HEK293 (cell line): Measurements from ENCODE around the gene ARL16.

Experiments
- BCL11B ChIP-seq: fragments of 450-650 bp; formaldehyde crosslinking; IDR thresholded peaks from 2 replicates; pipeline ENCODE4 v1.5.1; 2016; ENCODE audit warnings: low read depth, missing biosample characterization, missing genetic modification characterization
- CTCF ChIP-seq: fragments of 450-650 bp; formaldehyde crosslinking; IDR thresholded peaks from 2 replicates; pipeline ENCODE4 v1.5.1; 2016; ENCODE audit warnings: missing biosample characterization, missing genetic modification characterization
- KLF17 ChIP-seq: fragments of 450-650 bp; formaldehyde crosslinking; IDR thresholded peaks from 2 replicates; pipeline ENCODE4 v1.5.1; 2016; ENCODE audit warnings: missing biosample characterization, missing genetic modification characterization
- KLF7 ChIP-seq: fragments of 450-650 bp; formaldehyde crosslinking; IDR thresholded peaks from 2 replicates; pipeline ENCODE4 v1.5.1; 2016; ENCODE audit warnings: missing biosample characterization, missing genetic modification characterization, borderline replicate concordance
- OSR2 ChIP-seq: fragments of 450-650 bp; formaldehyde crosslinking; IDR thresholded peaks from 2 replicates; pipeline ENCODE4 v1.5.1; 2016; ENCODE audit warnings: missing biosample characterization, missing genetic modification characterization
- RBAK ChIP-seq: fragments of 450-650 bp; formaldehyde crosslinking; IDR thresholded peaks from 2 replicates; pipeline ENCODE4 v1.5.1; 2016; ENCODE audit warnings: missing biosample characterization, missing genetic modification characterization
- SALL2 ChIP-seq: fragments of 450-650 bp; formaldehyde crosslinking; IDR thresholded peaks from 2 replicates; pipeline ENCODE4 v1.5.0; 2017; ENCODE audit warnings: missing biosample characterization, mild to moderate bottlenecking, missing genetic modification characterization, borderline replicate concordance
- SP7 ChIP-seq: fragments of 450-650 bp; formaldehyde crosslinking; IDR thresholded peaks from 2 replicates; pipeline ENCODE4 v1.5.1; 2016; ENCODE audit warnings: missing biosample characterization, missing genetic modification characterization
- WT1 ChIP-seq: fragments of 450-650 bp; formaldehyde crosslinking; IDR thresholded peaks from 2 replicates; pipeline ENCODE4 v1.5.1; 2016; ENCODE audit warnings: missing biosample characterization, missing genetic modification characterization
- ZBTB17 ChIP-seq: fragments of 450-650 bp; formaldehyde crosslinking; IDR thresholded peaks from 2 replicates; pipeline ENCODE4 v1.5.1; 2016; ENCODE audit warnings: missing biosample characterization, missing genetic modification characterization
- ZBTB7A ChIP-seq: fragments of 450-650 bp; formaldehyde crosslinking; IDR thresholded peaks from 2 replicates; pipeline ENCODE4 v1.5.1; 2016; ENCODE audit warnings: low read depth, missing biosample characterization, missing genetic modification characterization
- ZFHX2 ChIP-seq: fragments of 450-650 bp; formaldehyde crosslinking; conservative IDR thresholded peaks from 2 replicates; pipeline ENCODE4 v1.5.1; 2016; ENCODE audit warnings: missing biosample characterization, missing genetic modification characterization
- ZFP37 ChIP-seq: fragments of 450-650 bp; formaldehyde crosslinking; IDR thresholded peaks from 2 replicates; pipeline ENCODE4 v1.5.1; 2016; ENCODE audit warnings: missing biosample characterization, missing genetic modification characterization
- ZIC2 ChIP-seq: fragments of 450-650 bp; formaldehyde crosslinking; IDR thresholded peaks from 2 replicates; pipeline ENCODE4 v1.5.1; 2016; ENCODE audit warnings: missing biosample characterization, missing genetic modification characterization
- ZNF121 ChIP-seq: fragments of 450-650 bp; formaldehyde crosslinking; IDR thresholded peaks from 2 replicates; pipeline ENCODE4 v1.5.1; 2016; ENCODE audit warnings: missing biosample characterization, missing genetic modification characterization
- ZNF132 ChIP-seq: fragments of 450-650 bp; formaldehyde crosslinking; IDR thresholded peaks from 2 replicates; pipeline ENCODE4 v1.5.1; 2017; ENCODE audit warnings: missing biosample characterization, missing genetic modification characterization, borderline replicate concordance
- ZNF146 ChIP-seq: fragments of 450-650 bp; formaldehyde crosslinking; IDR thresholded peaks from 2 replicates; pipeline ENCODE4 v1.5.1; 2016; ENCODE audit warnings: missing biosample characterization, missing genetic modification characterization
- ZNF148 ChIP-seq: fragments of 450-650 bp; formaldehyde crosslinking; IDR thresholded peaks from 2 replicates; pipeline ENCODE4 v1.5.0; 2017; ENCODE audit warnings: missing biosample characterization, missing genetic modification characterization, borderline replicate concordance
- ZNF19 ChIP-seq: fragments of 450-650 bp; formaldehyde crosslinking; IDR thresholded peaks from 2 replicates; pipeline ENCODE4; 2016; ENCODE audit warnings: missing biosample characterization, missing genetic modification characterization, low read depth
- ZNF214 ChIP-seq: fragments of 450-650 bp; formaldehyde crosslinking; IDR thresholded peaks from 2 replicates; pipeline ENCODE4 v1.5.1; 2017; ENCODE audit warnings: missing biosample characterization, mild to moderate bottlenecking, missing genetic modification characterization, borderline replicate concordance
- ZNF26 ChIP-seq: fragments of 450-650 bp; formaldehyde crosslinking; IDR thresholded peaks from 2 replicates; pipeline ENCODE4 v1.5.1; 2016; ENCODE audit warnings: missing biosample characterization, missing genetic modification characterization
- ZNF302 ChIP-seq: fragments of 450-650 bp; formaldehyde crosslinking; IDR thresholded peaks from 2 replicates; pipeline ENCODE4 v1.5.1; 2016; ENCODE audit warnings: missing biosample characterization, missing genetic modification characterization, low read depth
- ZNF433 ChIP-seq: fragments of 450-650 bp; formaldehyde crosslinking; IDR thresholded peaks from 2 replicates; pipeline ENCODE4 v1.5.1; 2016; ENCODE audit warnings: missing biosample characterization, missing genetic modification characterization, low read depth
- ZNF623 ChIP-seq: fragments of 450-650 bp; formaldehyde crosslinking; IDR thresholded peaks from 2 replicates; pipeline ENCODE4 v1.5.1; 2016; ENCODE audit warnings: missing biosample characterization, missing genetic modification characterization
- ZNF624 ChIP-seq: fragments of 450-650 bp; formaldehyde crosslinking; IDR thresholded peaks from 2 replicates; pipeline ENCODE4 v1.5.1; 2017; ENCODE audit warnings: missing biosample characterization, missing genetic modification characterization
- ZNF629 ChIP-seq: fragments of 450-650 bp; formaldehyde crosslinking; IDR thresholded peaks from 2 replicates; pipeline ENCODE4 v1.5.1; 2017; ENCODE audit warnings: missing biosample characterization, missing genetic modification characterization
- ZNF654 ChIP-seq: fragments of 450-650 bp; formaldehyde crosslinking; IDR thresholded peaks from 2 replicates; pipeline ENCODE4 v1.5.1; 2016; ENCODE audit warnings: low read depth, missing biosample characterization, missing genetic modification characterization
- ZNF677 ChIP-seq: fragments of 450-650 bp; IDR thresholded peaks from 2 replicates; pipeline ENCODE4 v1.5.0; 2018; ENCODE audit warnings: missing biosample characterization, mild to moderate bottlenecking, missing genetic modification characterization, moderate library complexity
- ZNF76 ChIP-seq: fragments of 450-650 bp; formaldehyde crosslinking; IDR thresholded peaks from 2 replicates; pipeline ENCODE4; 2016; ENCODE audit warnings: low read depth, missing biosample characterization, missing genetic modification characterization, borderline replicate concordance
- ZNF792 ChIP-seq: fragments of 450-650 bp; formaldehyde crosslinking; IDR thresholded peaks from 2 replicates; pipeline ENCODE4 v1.5.1; 2016; ENCODE audit warnings: missing biosample characterization, missing genetic modification characterization
- ZNF830 ChIP-seq: fragments of 450-650 bp; IDR thresholded peaks from 2 replicates; pipeline ENCODE4 v1.5.0; 2018; ENCODE audit warnings: missing biosample characterization, missing genetic modification characterization, low read depth, mild to moderate bottlenecking, moderate library complexity
- ZNF837 ChIP-seq: fragments of 450-650 bp; formaldehyde crosslinking; IDR thresholded peaks from 2 replicates; pipeline ENCODE4 v1.5.1; 2016; ENCODE audit warnings: missing biosample characterization, missing genetic modification characterization
- ZNF843 ChIP-seq: fragments of 450-650 bp; formaldehyde crosslinking; IDR thresholded peaks from 2 replicates; pipeline ENCODE4 v1.5.1; 2016; ENCODE audit warnings: missing biosample characterization, missing genetic modification characterization

Gene ARL16

GRCh38 chr17:81702934-81703746, 19.5 kb upstream of the ARL16 start, which contains the start of gene MRPL12 (continued):
- TF ChIP-seq ZFP37 (tag by site-specific recombination) (0 out of 2 replicates have a peak, but pooled peaks have one; percentile 20), ZFHX2 (tag by site-specific recombination) (peak; percentile 17; the same call in 1 of the 2 replicates), CTCF (tag by site-specific recombination) (peak; percentile 77), ZNF146 (tag by site-specific recombination) (no peak), ZNF624 (tag by site-specific recombination) (no peak), ZNF830 (tag by site-specific recombination) (no peak), ZNF26 (no peak), ZNF654 (no peak), SP7 (peak; percentile 85), BCL11B (peak; percentile 68; the same call in 1 of the 2 replicates), ZNF623 (tag by site-specific recombination) (no peak), ZNF302 (tag by site-specific recombination) (no peak), RBAK (tag by site-specific recombination) (no peak), ZNF19 (tag by site-specific recombination) (no peak), KLF7 (tag by site-specific recombination) (no peak), OSR2 (no peak), ZNF76 (tag by site-specific recombination) (peak; percentile 96), ZNF843 (tag by site-specific recombination) (peak; percentile 43; the same call in 1 of the 2 replicates), ZNF148 (tag by site-specific recombination) (peak; percentile 75; the same call in 1 of the 2 replicates), KLF17 (tag by site-specific recombination) (peak; percentile 64), ZNF132 (tag by site-specific recombination) (no peak), ZNF837 (tag by site-specific recombination) (no peak), ZNF629 (tag by site-specific recombination) (peak; percentile 84), WT1 (no peak), ZBTB7A (tag by site-specific recombination) (peak; percentile 84; the same call in 1 of the 2 replicates), ZNF121 (no peak), ZBTB17 (tag by site-specific recombination) (peak; percentile 65; the same call in 1 of the 2 replicates), ZNF792 (no peak), ZNF214 (tag by site-specific recombination) (no peak), SALL2 (tag by site-specific recombination) (0 out of 2 replicates have a peak, but pooled peaks have one; percentile 33), ZNF433 (tag by site-specific recombination) (no peak), ZIC2 (peak; percentile 73), ZNF677 (tag by site-specific recombination) (peak; percentile 68)
